IPS-NIHi7 (cell line): ENCODE data around the gene SLC22A17.

Experiments
- DNase-seq: peaks from one replicate; pipeline ENCODE4 v3.0.0; 2012; ENCODE audit warnings: mixed read lengths; ENCODE audit errors: extremely low spot score

The SLC22A17 gene

GRCh38 chr14:23307687-23308644, 44.7 kb downstream of the SLC22A17 start:
- DNase-seq: no peak

GRCh38 chr14:23307146-23307530, 45.5 kb downstream of the SLC22A17 start:
- no peak for DNase-seq

- peak; percentile 80 for DNase-seq
Measured at GRCh38 chr14:23306412-23307145, 46.1 kb downstream of the SLC22A17 start, which contains the start of gene BCL2L2. Gene BCL2L2, plus strand, starts transcription at chr14:23306833. Its CDS starts 935 bp downstream, at chr14:23307768.

DNA sequence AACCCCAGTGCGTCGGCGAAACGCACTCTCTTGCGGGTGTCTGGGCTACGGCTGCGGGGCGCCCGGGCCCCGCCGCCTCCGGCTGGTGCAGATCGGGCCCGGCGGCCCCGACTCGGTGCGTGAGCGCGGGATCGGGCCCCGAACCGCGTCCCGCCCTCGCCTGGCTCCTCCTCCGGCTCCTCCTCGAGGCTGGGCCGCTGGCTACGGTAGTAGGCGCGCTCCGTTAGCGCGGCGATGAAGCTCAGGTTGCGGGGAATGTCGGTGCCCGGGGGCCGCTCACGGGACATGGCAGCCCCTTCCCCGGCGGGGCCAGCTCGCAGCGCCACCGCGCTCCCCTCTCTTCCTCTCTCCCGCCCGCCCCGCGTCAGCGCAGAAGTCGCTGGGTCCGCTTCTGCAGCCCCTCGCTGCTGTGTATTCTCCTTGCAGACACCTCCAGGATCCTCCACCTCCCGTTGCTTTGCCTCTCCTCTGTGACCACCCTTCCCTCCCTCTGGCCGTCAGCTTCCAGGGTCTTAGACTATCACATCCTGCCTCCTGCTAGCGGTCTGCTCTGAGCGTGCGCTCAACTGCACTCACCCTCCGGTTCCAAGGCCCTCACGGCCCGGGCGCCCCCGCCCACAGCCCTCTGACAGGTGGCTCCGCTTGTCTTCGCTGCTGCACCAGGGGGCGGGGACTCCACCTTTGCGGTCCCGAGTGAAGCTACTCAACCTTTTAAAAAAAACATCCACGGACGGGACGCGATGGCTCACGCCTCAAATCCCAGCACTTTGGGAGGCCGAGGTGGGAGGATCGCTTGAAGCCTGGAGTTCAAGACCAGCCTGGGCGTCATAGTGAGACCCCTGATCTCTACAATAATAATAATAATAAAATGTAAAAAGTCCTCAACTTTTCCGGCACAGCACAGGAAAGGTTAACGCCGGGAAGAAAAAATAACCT, 50.1 kb downstream of the SLC22A17 start, which contains the start of gene PPP1R3E:
Gene PPP1R3E, minus strand, starts transcription at position 570 of the 936 bp plus-strand sequence. Its CDS starts 283 bp downstream, at position 287.
- peak; percentile 21 for DNase-seq

DNA sequence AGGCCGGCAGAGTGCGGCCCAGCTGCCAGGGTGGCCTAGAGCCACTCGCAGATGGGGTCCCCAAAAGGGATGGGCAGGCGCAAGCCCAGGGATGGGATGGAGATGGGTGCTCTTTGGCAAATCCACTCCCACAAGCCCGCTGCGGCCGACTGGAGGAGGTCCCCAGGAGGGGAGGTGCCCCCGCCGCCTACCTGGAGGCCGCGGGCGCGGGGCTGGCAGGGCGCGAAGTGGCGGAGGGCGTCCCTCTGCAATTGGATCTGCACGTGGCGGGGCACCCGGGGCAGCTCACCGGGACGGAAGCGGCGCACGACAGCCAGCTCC, 50.8 kb downstream of the SLC22A17 start:
- no peak for DNase-seq

DNA sequence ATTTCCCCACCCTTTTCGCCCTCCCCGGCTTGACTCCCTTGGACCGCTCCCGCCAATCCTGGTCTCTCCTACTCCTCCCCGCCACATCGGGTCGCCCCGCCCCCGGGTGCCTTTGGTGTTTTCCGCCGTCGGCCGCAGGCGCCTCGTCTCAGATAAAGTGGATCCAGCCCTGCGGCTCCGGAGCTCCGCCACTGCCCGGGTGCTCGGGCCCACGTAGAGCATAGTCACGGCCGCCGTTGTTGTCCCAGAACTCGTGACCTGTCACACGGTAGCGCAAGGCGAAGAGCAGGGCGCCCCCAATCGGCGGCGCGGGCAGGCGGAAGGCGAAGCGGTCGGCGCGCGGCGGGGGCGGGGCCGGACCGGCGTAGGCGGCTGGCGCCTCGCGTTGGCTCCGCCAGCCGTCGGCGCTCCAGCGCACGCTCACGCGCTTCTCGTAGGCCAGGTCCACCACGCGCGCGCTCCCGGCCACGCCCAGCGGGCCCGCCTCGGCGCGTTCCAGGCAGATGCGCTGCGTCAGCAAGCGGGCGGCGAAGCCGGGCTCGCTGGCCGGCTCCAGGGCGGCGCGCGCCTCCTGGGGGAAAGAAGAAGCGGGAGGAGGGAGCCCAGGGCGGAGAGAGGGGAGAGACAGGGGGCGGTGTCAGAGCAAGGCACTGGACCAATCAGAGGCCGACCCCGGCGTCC, 51.3 kb downstream of the SLC22A17 start:
- peak; percentile 93 for DNase-seq

GRCh38 chr14:23300687-23301223, 51.9 kb downstream of the SLC22A17 start:
- DNase-seq: no peak

- DNase-seq: no peak
Measured at GRCh38 chr14:23299986-23300686, 52.6 kb downstream of the SLC22A17 start.

GRCh38 chr14:23299211-23299957, 53.3 kb downstream of the SLC22A17 start:
- DNase-seq: no peak

- no peak for DNase-seq
Measured at GRCh38 chr14:23297611-23298277, 54.9 kb downstream of the SLC22A17 start.

- DNase-seq: no peak
Measured at GRCh38 chr14:23297096-23297495, 55.6 kb downstream of the SLC22A17 start.
